GM10248 (cell line): ENCODE results near the gene CAPN1.

Source experiments
- CTCF ChIA-PET: fragments of 300-600 bp; sonication (Branson Sonifier 250); formaldehyde crosslinking; extraction: SDS; loops from one replicate; lab custom pipeline; 2021; ENCODE audit warnings: antibody characterized with exemption; lab: Yijun Ruan, JAX
- POLR2A ChIA-PET: fragments of 350-650 bp; sonication (Branson Sonifier 250); formaldehyde crosslinking; extraction: SDS; loops from one replicate; lab custom pipeline; 2020; ENCODE audit warnings: antibody characterized with exemption; lab: Yijun Ruan, JAX
- DNase-seq: peaks from one replicate; pipeline ENCODE4 v3.0.0; 2012; ENCODE audit errors: extremely low spot score
- TF ChIP-seq, protein P1 (sequence below): IDR thresholded peaks from 2 replicates; pipeline ENCODE4 v1.5.1; 2012; ENCODE audit warnings: mild to moderate bottlenecking, low read depth; ENCODE audit errors: extremely low read depth, missing control alignments, control extremely low read depth

Gene CAPN1

DNA sequence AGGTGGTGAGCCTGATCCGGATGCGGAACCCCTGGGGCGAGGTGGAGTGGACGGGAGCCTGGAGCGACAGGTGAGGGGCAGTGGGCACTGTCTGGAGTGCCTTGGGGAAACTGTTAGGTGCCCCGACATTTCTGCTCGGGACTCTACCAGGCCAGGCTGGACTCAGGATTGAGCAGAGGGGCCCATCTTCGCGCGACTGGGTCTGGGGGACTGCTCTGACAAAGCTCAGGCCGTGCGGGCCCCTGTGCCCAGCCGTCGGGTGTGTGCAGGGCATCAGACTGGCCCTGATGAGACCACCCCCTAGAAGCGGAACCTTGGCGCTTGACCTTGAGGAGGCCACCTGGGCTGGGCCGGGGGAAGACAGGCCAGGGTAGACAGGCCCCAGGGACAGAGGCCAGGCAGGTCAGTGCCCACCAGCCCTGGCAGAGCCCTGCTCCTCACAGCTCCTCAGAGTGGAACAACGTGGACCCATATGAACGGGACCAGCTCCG is 6.3 kb downstream of the CAPN1 start:
- POLR2A ChIA-PET, result no interaction called here
- no peak for DNase-seq
- TF ChIP-seq, protein P1, sequence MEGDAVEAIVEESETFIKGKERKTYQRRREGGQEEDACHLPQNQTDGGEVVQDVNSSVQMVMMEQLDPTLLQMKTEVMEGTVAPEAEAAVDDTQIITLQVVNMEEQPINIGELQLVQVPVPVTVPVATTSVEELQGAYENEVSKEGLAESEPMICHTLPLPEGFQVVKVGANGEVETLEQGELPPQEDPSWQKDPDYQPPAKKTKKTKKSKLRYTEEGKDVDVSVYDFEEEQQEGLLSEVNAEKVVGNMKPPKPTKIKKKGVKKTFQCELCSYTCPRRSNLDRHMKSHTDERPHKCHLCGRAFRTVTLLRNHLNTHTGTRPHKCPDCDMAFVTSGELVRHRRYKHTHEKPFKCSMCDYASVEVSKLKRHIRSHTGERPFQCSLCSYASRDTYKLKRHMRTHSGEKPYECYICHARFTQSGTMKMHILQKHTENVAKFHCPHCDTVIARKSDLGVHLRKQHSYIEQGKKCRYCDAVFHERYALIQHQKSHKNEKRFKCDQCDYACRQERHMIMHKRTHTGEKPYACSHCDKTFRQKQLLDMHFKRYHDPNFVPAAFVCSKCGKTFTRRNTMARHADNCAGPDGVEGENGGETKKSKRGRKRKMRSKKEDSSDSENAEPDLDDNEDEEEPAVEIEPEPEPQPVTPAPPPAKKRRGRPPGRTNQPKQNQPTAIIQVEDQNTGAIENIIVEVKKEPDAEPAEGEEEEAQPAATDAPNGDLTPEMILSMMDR, result no peak
- CTCF ChIA-PET, result interaction anchor here (0.8 to 1.5 kb wide), 3 partner anchors 17 to 37 kb away, joined by 3 read pairs; no protein-coding TSS in a partner anchor

DNA sequence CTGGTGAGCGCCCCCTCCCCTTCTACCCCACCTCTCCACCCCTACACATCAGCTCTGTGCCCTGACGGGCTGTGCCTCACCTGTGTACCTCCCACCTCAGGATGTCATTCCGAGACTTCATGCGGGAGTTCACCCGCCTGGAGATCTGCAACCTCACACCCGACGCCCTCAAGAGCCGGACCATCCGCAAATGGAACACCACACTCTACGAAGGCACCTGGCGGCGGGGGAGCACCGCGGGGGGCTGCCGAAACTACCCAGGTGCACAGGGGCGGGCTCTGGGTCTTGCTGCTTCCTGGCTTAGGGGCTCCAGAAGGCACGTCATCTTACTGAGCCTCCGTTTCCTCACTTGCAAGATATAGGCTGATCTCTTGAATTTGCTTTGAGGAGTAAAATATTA is 6.8 kb downstream of the CAPN1 start:
- ChIA-PET POLR2A (no interaction called here), CTCF (interaction anchor here (0.8 to 1.5 kb wide), 3 partner anchors 17 to 37 kb away, joined by 3 read pairs; no protein-coding TSS in a partner anchor)
- TF ChIP-seq, protein P1, result no peak
- DNase-seq, result no peak

DNA sequence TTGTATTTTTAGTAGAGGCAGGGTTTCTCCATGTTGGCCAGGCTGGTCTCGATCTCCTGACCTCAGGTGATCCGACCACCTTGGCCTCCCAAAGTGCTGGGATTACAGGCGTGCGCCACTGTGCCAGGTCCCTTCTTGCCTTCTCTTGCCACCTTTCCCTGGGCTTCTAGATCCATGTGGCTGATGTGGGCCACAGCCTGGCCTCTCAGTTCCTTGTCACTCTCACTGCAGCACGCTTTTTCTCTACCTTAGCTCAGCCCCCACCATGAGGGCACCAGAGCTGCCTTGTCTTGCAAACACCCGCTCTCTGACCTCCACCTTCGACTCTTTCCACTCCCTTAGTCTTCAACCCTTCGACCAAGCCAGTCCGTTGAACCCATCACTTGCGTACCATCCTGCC is 7.5 kb downstream of the CAPN1 start:
- ChIA-PET POLR2A (no interaction called here), CTCF (no interaction called here)
- TF ChIP-seq, protein P1, result no peak
- no peak for DNase-seq

GRCh38 chr11:65194564-65194963 is 12.8 kb downstream of the CAPN1 start:
- CTCF ChIA-PET, result no interaction called here
- POLR2A ChIA-PET, result no interaction called here
- TF ChIP-seq, protein P1, result no peak
- DNase-seq, result no peak

DNA sequence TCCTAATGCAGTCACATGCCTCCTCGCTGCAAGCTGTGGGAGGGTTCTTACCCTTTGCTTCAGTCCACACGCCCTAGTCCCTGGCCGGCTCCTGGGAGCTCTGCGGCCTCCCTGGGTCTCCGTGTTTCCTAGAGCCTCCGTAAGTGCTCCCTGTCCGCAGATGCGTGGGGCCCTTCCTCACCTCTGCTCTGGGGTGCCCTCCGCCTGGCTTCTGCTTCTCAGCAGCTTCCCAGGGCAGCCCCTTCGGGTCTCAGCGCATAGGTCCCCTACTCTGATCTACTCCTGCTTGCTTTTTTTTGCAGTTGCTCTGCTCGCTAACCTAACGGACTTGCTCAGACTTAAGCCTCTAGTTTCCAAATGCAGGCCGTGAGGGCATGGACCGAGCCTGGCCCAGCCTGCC is 22.4 kb downstream of the CAPN1 start:
- ChIA-PET POLR2A (no interaction called here), CTCF (interaction anchor here (1.0 to 4.3 kb wide), 13 partner anchors 8 to 191 kb away, joined by 3 to 24 read pairs (median 6); partner anchors contain the start of genes CAPN1, CDC42EP2 and DPF2)
- TF ChIP-seq, protein P1, result no peak
- DNase-seq, result no peak

- POLR2A ChIA-PET, result no interaction called here
These were observed 23.2 kb downstream of the CAPN1 start for GRCh38 chr11:65204646-65205601.

More at GRCh38 chr11:65204646-65205601, 23.2 kb downstream of the CAPN1 start:
- TF ChIP-seq, protein P1, result peak; percentile 87
- DNase-seq, result peak; percentile 82
- CTCF ChIA-PET, result interaction anchor here (0.6 to 4.3 kb wide), 22 partner anchors 7 to 192 kb away, joined by 3 to 24 read pairs (median 4); partner anchors contain the start of genes CAPN1, CDC42EP2, DPF2 and POLA2
